Hepatic stellate cell (primary cell): ENCODE data around the gene PPIP5K1.
"Not testable (repeated sequence)": the region's sequence is repeated elsewhere in the genome, so short reads cannot be mapped to it uniquely, and the experiment has no call there.

Experiments used
- DNase-seq: peaks from one replicate; pipeline ENCODE4 v3.0.0; 2011; ENCODE audit warnings: low spot score

The PPIP5K1 gene

DNA sequence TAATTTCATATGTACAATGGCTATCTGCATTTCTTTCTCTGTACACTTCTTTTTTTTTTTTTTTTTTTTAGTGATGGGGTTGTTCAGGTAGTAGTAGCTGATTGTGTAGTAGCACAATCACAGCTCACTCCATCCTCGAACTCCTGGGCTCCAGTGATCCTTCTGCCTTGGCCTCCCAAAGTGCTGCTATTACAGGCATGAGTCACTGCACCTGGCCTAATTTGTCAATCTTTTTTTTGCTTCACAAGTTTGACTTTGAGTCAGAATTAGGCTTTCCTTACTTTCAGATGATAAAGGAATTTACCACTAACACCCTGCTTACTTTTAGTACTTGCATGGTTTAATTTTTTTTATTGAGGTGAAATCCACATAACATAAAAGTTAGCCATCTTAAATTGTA is 44.6 kb downstream of the PPIP5K1 start:
- DNase-seq, result no peak

GRCh38 chr15:43544266-43544665 is 45.7 kb downstream of the PPIP5K1 start:
- DNase-seq, result no peak

DNA sequence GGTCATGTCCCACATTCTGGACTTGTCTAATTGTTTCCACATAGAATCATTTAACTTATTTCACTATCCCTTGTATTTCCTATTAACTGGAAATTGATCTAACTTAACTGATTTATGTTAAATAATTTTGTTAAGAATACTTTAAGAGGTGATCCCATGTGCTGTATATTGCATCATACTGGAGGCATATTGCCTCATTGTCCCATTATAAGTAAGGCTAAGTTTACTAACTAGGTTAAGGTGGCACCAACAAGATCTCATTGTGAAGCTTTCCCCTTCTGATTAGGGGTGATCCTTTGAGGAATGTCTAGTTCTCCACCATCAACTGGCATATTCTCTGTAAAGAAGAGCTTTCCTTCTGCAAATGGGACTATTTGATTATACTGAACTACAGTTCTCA is 48.2 kb downstream of the PPIP5K1 start:
- no peak for DNase-seq

DNA sequence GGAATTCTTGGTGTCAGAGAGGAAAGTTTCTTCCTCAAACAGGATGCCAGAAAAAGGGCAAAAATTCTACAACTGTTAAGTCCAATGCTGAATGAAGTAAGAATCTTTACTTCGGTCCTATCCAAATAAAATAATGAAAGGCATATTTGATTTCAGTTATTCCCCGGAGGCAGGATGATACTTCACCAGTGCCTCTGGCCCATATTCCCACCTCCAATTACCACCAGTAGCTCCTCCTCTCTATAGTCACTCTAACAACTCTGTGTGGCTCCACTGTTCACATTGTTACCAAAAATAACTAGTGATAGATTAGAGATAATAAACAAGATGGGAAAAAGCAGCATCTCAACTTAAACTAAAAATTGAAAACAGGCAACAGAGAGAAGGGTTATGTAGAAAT is 51.9 kb downstream of the PPIP5K1 start:
- no peak for DNase-seq

- no peak for DNase-seq
Observed at GRCh38 chr15:43534897-43535296, 55.1 kb downstream of the PPIP5K1 start.

- DNase-seq, result not testable (repeated sequence)
Observed at GRCh38 chr15:43532826-43533225, 57.2 kb downstream of the PPIP5K1 start.

DNA sequence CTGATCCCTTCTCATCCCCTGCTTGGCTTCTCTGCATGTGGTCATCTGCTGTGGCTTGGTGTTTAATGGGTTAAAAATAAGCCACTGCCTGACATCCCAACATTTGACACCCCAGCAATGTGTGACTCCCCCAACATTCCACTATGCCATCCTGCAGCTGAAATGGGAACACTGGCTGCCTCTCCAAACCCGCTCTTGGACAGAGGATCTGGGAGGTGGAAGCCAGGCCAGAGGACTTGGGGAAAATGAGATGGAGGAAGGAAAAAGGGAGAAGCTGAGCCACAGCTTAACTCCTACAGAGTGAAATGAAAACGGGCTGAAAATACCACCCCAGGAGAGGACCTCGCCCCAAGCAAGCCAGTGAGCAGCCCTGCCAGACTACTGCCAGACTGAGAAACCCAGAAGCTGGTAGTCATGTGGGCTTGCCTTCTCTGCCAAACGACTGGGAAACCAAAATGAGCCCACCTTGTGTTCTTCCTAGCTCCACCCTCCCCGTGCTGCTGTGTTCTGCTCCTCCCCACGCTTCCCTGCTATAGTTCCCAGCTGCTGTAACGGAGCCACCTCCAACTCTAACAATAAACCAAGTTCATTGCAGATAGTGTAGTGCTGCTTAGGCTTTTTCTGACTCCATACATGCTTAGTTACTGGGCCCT is 58.9 kb downstream of the PPIP5K1 start:
- no peak for DNase-seq

- no peak for DNase-seq
Observed at GRCh38 chr15:43529587-43530345, 60.2 kb downstream of the PPIP5K1 start.

DNA sequence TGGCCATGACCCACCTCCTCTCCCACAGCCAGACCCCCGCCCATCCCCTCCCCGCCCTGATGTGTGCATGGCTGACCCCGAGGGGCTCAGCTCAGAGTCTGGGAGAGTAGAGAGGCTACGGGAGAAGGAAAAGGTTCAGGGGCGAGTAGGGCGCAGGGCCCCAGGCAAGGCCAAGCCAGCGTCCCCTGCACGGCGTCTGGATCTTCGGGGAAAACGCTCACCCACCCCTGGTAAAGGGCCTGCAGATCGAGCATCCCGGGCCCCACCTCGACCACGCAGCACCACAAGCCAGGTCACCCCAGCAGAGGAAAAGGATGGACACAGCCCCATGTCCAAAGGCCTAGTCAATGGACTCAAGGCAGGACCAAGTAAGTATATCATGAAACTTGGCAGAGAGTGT is 60.9 kb downstream of the PPIP5K1 start:
- DNase-seq, result no peak

DNA sequence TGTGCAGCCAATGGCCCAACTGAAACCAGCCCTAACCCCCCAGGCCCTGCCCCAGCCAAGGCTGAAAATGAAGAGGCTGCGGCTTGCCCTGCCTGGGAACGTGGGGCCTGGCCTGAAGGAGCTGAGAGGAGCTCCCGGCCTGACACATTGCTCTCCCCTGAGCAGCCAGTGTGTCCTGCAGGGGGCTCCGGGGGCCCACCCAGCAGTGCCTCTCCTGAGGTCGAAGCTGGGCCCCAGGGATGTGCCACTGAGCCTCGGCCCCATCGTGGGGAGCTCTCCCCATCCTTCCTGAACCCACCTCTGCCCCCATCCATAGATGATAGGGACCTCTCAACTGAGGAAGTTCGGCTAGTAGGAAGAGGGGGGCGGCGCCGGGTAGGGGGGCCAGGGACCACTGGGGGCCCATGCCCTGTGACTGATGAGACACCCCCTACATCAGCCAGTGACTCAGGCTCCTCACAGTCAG is 61.4 kb downstream of the PPIP5K1 start:
- no peak for DNase-seq

DNA sequence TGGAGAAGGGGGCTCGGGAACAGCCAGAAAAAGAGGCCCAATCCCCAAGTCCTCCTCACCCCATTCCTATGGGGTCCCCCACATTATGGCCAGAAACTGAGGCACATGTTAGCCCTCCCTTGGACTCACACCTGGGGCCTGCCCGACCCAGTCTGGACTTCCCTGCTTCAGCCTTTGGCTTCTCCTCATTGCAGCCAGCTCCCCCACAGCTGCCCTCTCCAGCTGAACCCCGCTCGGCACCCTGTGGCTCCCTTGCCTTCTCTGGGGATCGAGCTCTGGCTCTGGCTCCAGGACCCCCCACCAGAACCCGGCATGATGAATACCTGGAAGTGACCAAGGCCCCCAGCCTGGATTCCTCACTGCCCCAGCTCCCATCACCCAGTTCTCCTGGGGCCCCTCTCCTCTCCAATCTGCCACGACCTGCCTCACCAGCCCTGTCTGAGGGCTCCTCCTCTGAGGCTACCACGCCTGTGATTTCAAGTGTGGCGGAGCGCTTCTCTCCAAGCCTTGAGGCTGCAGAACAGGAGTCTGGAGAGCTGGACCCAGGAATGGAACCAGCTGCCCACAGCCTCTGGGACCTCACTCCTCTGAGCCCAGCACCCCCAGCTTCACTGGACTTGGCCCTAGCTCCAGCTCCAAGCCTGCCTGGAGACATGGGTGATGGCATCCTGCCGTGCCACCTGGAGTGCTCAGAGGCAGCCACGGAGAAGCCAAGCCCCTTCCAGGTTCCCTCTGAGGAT is 62.0 kb downstream of the PPIP5K1 start:
- no peak for DNase-seq

DNA sequence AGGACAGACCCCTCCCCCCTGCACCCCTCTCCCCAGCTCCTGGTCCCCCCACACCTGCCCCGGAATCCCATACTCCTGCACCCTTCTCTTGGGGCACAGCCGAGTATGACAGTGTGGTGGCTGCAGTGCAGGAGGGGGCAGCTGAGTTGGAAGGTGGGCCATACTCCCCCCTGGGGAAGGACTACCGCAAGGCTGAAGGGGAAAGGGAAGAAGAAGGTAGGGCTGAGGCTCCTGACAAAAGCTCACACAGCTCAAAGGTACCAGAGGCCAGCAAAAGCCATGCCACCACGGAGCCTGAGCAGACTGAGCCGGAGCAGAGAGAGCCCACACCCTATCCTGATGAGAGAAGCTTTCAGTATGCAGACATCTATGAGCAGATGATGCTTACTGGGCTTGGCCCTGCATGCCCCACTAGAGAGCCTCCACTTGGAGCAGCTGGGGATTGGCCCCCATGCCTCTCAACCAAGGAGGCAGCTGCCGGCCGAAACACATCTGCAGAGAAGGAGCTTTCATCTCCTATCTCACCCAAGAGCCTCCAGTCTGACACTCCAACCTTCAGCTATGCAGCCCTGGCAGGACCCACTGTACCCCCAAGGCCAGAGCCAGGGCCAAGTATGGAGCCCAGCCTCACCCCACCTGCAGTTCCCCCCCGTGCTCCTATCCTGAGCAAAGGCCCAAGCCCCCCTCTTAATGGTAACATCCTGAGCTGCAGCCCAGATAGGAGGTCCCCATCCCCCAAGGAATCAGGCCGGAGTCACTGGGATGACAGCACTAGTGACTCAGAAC is 62.8 kb downstream of the PPIP5K1 start:
- no peak for DNase-seq

- DNase-seq, result no peak
Observed at GRCh38 chr15:43526261-43526930, 63.6 kb downstream of the PPIP5K1 start.

GRCh38 chr15:43525131-43525530 is 64.9 kb downstream of the PPIP5K1 start:
- DNase-seq, result no peak

- DNase-seq, result no peak
Observed at GRCh38 chr15:43524254-43524845, 65.7 kb downstream of the PPIP5K1 start.

- no peak for DNase-seq
Observed at GRCh38 chr15:43523646-43524045, 66.4 kb downstream of the PPIP5K1 start.

DNA sequence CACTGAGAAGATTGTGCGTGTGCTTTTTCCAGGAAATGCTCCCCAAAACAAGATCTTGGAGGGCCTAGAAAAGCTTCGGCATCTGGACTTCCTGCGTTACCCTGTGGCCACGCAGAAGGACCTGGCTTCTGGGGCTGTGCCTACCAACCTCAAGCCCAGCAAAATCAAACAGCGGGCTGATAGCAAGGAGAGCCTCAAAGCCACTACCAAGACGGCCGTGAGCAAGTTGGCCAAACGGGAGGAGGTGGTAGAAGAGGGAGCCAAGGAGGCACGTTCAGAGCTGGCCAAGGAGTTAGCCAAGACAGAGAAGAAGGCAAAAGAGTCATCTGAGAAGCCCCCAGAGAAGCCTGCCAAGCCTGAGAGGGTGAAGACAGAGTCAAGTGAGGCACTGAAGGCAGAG is 67.8 kb downstream of the PPIP5K1 start:
- no peak for DNase-seq

- no peak for DNase-seq
Observed at GRCh38 chr15:43521419-43521818, 68.6 kb downstream of the PPIP5K1 start.

DNA sequence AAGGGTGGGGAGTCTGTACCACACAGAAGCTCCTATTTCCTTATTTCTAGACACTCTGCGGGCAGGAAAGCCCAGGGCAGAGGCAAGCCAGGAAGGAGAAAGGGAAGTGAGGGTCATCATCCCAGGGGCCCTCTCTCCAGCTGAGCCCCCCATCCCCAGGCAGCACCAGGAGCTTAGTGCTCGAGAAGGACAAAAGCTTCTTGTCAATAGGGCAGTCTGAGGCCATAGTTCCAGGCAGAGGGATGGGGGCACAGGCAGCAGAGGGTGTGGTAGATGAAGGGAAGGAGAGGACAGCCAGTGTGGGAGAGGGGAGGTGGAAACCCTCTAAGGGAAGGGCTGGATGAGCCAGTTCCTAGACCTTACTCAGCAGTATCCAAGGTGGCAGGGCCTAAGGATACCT is 69.9 kb downstream of the PPIP5K1 start:
- DNase-seq, result no peak

- DNase-seq, result no peak
Observed at GRCh38 chr15:43519196-43519595, 70.8 kb downstream of the PPIP5K1 start.

DNA sequence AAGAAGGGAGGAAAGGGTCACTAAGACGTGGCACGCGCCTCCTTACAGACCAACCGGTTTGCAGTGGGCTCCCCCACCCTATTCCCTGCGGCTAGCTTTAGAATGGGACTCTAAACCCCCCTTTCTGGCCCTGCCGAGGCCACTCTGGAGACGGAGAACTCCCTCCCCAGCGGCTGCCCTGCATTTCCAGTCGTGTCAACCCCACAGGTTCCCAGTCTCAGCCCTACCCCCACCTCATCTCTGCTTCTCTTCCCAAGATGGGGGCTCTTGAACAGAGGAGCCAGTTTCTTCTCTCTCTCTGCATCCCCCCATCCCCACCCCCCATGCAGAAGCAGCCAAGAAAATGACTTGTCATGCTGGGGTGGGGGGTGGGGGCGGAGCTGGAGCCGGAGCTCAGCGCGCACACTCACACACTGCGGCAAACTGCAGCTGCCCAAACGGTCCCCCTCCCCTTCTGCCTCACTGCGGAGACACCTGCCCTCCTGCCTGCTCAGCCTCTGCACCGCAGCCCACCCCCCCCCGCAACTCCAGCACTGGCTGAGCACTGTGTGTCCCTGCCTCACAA is 71.7 kb downstream of the PPIP5K1 start:
- peak; percentile 62 for DNase-seq
